HG03097 (cell line): Measurements from ENCODE around the gene CST11.
A peak's percentile ranks its signal among the peaks of the same experiment; 100 is the strongest.

Experiments
- ATAC-seq: cut with Tn5 transposase; IDR thresholded peaks from one replicate; pipeline ENCODE4 v1.9.1; 2021; ENCODE audit not compliant: unreplicated experiment, low FRiP score

Gene CST11

DNA sequence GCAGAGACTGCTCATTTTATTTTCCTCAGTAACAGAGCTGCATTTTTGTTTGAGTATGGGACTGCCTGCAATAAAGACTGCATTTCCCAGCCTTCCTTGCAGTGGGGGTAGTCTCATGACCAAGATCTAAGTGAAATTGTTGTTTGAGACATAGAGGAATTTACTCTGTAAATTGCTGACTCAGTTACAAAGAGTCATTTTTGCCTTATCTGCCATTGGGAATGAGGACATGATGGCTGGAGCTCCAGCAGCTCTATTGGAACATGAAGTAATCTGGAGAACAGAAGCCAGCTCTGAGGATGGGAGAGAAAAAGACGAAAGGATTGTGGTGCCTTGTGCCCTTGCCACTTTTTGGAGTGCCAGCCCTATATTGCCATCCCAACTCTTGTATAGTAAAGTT, 2.1 kb upstream of the CST11 start:
- no peak for ATAC-seq

DNA sequence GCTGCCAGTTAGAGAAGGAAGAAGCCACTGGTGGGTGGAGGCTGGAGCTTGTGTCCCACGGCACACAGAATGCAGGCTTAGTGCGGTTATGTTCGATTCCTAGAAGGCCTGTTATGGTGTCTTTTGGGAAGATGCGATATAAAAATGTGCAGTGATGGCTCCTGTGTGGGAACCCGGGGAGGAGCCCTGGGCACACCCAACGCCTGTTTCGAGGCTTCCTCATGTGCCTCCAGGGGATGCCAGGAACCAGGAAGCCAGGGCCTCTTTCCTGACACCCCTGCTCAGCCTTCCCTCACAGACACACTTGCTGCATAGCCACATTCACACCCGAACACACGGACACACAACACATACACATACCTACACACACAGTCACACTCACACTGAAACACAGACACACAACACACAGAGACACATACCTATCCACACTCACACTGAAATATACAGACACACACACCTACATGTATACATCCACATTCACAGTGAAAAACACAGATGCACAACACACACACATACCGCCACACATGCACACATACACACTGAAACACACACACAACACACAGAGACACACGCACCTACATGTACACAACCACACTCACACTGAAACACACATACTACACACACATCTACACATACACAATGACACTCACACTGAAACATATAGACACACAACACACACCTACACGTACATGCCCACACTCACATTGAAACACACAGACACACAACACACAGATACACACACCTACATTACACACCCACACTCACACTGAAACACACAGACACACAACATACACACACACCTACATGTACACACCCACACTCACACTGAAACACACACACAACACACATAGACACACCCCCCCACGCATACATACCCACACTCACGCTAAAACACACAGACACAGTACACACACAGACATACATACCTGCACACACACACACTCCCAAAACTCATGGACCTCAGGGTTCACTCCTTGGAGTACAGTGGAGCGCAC, 1.2 kb upstream of the CST11 start:
- ATAC-seq, result no peak

DNA sequence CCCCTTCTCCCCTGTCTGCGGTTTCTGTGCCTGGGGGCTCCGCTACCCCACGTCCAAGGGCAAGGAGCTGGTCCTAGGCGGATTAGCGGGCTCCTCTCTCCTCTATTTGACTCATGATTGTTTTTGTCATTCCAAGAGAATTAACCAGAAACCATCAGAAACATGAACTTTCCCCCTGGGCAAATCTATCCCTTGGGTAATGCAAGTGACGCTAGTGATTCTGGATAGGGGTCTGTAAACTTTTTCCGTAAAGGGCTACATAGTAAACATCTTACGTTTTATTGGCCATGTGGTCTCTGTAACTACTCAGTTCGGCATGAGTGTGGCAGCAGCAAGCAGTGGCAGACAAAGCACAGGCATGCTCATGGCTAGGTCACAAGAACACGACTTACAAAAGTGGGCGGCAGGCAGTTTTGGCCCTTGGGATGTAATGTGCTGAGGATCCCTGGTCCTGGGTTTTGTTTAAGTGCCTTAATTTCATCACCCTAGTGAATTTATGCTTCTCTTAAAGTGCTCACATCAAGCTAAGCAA, 654 bp downstream of the CST11 start:
- no peak for ATAC-seq

DNA sequence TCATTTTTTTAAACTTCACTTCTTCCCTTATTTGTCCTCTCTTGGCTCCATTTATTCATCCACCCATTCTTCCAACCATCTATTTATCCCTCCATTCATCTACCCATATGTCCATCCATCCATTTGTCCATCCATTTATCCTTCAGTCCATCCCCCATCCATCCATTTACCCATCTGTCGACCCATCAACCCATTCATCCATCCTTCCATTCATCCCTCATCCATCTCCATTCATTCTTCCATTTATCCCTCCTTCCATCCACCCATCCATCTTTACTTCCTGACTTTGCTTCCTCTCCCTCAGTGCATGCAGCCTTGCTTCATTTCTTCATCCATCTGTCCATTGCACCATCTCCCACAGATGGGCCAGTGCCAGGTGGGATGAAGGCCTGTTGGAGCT, 1.8 kb downstream of the CST11 start:
- no peak for ATAC-seq

DNA sequence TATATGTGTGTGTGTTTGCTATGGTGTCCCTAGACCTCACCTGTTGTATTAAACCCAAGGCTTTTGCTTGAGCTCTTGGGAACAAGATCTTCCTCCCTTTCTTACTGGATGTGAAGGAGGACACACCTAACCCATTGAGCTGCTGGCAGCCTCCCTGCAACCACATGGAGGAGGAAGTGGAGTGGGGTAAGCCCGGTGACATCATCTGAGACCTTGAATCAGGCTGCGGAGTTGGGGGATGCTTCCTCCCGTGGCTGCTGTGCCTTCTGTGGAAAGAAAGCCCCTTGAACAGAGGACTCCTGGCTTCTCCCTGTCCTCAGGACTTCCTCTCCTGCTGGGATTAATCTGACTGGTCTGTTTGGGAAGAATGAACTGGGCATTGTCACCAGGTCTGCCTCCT, 3.3 kb downstream of the CST11 start:
- no peak for ATAC-seq

DNA sequence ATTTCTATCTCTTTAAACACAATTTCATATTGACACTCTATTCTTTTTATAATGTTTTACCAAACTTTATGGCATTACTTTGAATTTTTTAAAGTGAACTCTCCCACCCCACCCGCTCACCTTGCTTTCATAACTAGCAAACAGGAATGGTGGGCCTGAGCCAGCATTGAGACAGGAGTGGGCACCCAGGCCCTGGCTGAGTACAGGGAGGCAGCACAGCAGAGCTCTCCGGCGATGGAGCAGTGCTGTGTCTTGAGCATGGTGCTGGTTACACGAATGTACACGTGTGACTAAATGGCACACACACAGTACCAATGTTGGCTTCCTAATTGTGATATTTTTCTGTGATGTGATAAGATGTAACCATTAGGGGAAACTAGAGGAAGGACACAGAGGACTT, 4.5 kb downstream of the CST11 start:
- ATAC-seq, result no peak

DNA sequence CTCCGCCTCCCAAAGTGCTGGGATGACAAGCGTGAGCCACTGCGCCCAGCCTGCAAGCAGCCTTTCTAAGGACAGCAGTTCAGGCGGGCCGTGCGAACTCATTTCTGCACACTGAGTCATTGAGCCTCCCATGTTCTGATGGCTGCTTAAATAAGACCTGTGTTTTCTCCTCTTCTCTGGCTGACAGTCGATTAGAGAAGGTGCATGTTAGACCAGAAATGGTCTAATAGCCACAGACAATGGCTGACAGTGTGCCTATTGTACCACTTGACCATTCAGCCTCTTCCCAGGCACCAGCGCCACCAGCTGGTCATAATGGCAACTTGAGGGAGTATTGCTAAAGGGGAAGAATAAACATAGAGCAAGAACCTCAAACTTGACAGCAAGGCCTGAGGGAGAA, 6.2 kb downstream of the CST11 start:
- no peak for ATAC-seq

DNA sequence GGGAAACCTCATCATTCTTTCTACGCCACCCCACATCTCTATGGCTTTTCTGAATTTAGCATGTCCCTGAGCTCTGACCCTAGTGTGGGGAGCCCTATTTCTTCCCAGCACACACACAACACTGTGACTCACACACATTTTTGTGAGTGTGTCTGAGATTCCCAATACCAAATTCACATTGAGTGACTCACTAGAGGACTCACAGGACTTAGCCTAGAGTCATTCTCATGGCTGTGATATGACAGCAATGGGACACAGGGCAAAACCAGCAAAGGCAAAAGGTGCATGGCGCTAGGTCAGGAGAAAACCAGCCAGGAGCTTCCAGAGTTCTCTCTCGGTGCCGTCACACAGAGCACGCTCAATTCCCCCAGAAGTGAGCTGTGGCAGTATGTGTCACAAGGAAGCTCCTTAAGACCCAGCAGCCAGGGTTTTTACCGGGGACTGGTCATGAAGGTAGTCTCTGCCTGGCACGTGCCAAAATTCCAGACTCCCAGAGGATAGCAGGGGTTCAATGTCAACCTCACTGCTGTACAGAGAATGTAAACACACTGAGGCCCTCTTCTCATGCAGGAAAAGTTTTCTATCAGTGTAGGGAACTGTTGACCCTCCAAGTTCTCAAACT, 7.0 kb downstream of the CST11 start:
- ATAC-seq, result no peak

DNA sequence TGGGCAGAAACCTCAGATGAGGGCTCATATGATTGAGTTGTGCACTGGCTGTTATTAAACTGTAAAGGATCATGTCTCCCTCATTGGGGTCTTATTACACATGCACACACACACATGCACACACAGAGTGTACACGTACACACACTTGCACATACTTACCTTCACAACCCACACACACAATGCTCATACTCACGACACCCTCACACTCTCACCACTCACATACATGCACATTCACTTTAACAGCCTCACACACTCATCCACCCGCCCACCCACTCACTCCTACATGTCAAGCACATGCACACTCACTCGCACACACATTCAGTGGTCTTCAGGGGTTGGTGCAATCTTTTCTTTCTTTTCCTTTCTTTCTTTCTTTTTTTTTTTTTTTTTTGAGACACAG, 7.8 kb downstream of the CST11 start:
- no peak for ATAC-seq

DNA sequence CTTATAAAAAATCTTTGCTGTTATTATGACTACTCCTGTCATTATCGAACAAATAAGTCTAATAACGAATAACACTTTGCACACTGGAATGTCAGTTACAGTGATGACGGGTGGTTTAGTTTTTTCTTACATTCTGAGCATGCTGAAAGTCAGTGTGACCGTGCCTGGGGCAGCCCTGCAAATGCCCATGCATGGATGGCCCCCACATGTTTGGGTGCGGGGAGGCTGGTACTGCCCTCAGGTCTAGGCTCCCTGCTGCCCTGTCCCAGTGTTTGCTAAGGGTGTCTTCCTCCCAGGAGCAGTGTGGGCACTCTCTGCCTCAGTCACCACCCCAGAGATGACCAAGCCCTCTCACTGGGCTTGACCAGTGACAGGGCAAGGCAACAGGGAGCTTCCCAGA, 10.2 kb downstream of the CST11 start:
- ATAC-seq, result no peak

DNA sequence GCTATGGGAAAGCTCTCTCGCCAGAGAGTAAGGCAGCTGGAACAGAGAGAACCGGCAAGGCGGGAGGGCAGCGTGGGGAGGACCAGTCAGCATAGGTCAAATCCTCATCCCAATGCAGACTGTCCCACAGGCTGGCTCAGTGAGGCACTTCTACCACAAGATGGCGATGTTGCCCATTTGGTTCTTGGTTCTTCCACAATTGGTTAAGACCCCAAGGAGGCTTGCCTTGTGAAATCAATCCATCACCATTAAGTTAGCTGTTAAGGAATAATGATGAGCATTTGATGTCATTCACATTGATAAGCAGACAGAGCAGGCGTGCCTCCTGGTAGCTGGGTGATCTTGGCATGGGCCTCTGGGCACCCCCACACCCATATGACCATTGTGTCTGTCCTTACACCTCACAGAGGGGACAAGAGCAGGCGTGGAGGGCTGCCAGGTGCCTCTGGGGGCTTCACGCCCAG, 10.8 kb downstream of the CST11 start:
- ATAC-seq, result peak; percentile 68

DNA sequence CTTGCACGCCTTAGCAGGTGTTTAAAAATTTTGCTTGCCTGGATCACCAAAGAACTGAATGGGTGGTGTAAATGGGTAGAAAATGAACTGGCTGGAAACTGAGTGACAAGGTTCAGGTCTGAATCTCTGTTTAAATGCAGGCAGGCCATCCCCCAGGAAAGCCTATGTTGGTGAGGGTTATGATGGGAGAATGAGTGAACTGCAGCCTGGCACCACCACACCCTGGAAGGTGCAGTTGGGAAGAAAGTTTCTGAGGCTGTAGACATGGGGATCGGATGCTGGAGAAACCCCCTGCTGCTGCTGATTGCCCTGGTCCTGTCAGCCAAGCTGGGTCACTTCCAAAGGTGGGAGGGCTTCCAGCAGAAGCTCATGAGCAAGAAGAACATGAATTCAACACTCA, 12.7 kb downstream of the CST11 start:
- no peak for ATAC-seq

DNA sequence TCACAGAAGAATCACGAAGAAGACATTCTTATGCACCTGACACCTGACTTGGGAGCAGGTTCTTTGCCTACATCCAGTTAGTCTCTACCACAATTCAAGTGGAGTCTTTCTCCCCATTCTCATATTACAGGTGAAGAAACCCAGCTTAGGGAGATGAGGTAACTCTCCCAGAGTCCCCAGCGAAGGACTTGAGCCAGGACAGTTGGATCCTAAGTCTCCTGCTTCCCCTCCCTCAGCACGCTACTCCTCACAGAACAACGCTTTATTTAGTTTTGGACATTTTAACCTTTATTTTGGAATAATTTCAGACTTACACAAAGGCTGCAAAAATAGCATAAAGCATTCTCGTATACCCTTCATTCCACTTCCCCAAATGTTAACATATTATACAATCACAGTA, 14.0 kb downstream of the CST11 start:
- ATAC-seq, result no peak

DNA sequence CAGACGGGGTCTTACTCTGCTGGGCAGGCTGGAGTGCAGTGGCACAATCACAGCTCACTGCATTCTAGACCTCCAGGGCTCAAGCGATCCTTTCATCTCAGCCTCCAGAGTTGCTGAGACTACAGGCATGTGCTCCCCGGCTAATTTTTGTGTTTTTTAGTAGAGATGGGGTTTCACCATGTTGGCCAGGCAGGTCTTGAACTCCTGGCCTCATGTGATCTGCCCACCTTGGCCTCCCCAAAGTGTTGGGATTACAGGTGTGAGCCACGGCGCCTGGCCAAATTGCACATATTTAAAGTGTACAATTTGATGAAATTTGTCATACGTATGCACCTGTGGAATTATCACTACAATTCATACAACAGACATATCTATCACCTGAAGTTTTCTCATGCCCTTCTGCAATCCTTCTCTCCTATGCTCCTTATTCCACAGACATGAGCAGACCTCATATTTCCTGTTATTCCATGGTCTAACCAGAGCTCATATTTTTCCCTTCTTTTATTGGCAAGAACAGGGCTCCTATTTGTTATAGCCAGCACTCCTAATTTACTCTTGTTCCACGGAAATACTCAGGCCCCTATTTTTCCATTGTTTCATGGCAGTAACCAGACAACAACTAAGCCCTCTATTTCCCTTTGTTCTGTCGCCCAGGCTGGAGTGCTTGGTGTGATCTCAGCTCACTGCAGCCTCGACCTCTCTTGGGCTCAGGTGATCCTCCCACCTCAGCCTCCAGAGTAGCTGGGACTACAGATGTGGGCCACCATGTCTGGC, 15.4 kb downstream of the CST11 start:
- no peak for ATAC-seq

DNA sequence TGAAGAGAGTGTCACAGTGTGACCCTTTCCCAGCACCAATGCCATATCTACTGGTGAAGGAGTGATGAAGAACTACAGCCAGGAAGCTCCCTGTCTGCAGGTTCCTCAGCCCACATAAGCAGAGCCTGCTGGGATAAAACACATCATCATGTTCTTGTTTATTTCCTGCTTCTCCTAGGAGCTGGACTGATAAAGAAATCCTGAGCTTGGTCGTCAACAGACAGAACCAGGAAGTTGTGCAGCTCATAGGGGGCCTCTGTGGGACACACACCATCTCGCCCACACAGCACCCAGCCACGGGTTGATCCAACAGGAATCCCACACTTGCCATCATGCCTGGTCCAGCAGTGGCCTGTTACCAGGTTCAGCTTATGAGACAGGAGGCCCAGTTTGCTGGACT, 16.0 kb downstream of the CST11 start:
- no peak for ATAC-seq

DNA sequence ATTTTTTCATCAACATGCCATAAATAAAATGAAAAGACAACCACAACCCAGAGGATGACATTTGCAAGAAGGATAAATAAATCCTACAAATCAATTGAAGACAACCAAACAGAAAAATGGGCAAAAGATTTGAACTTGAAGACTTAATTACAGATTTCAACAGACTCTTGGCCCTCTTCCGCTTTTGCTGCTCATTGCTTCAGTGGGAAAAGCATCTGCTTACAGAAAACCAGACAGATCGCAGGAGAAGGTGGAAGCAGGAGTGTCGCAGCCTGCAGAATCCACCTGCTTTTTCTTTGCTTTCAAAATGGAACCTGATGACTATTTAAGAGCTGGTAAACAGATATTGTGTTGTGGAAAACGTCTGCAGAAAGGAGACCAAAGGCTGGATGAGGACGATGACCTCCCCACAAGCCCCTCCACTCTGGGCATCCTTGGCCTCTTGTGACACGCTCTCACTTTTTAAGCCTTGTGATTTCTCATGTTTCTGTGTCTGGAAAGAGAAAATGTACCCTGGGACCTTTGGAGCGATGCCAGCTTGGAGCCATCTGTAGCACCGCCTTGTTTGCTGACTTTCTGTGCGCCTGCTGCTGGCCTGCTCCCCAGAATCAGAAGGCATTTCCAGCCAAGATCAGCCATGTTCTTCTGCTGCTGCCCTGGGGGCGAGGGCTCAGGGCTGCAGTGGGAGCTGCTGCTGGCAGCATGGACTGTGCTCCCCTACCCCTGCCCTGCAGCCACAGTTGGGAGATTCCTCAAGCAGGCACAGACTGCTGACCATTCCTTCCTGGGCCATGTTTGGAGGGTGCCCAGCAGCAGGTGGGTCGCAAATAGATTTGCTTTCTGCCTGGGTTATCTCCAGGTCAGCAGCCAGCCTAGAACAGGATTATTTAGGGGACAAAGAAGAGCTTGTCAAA, 16.8 kb downstream of the CST11 start:
- ATAC-seq, result no peak

DNA sequence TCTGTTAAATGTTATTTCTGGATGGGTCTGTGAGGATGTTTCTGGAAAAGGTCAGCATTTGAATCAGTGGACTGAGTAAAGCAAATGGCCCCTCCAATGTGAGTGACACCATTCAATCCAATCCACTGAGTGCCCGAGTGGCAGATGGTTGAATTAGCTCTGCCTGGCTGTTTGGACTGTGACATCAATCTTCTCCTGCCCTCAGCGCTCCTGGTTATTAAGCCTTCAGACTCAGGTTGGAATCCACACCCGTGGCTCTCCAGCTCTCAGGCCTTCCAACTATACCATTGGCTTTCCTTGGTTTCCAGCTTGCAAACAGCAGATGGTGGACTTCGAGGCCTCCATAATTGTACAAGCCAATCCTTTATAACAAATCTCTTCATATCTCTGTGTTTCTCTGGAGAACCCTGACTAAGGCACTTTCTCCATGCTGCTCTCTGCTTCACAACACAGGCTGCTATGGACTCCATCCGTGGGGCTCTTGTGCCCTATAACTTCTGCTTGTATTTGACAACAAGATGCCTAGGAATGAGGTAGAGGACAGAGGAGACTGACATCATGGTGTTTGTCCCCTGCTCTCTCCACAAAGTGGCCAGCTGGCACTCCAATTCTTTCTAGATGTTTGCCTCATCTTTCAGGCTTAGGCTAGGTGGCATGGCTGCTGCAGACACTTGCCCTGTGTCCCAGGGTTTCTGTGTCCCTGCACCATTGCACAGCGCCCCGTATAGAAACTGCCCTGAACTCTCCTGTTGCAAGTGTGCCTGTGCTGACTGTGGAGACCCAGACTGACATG, 18.0 kb downstream of the CST11 start:
- ATAC-seq, result no peak

DNA sequence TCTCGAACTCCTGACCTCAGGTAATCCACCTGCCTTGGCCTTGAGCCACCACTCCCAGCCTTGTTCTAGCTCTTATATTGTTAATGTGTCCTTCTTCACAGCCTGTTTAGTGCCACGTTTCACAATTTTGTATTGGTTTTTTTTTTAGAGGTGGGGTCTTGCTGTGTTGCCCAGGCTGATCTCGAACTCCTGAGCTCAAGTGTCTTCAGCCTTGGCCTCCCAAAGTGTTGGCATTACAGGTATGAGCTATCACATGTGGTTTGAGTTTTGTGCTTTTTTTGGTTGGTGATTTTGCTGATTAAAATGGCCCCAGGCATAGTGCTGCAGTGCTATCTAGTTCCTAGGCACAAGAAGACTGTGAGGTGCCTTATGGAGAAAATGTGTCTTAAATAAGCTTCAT, 19.0 kb downstream of the CST11 start:
- ATAC-seq, result no peak

DNA sequence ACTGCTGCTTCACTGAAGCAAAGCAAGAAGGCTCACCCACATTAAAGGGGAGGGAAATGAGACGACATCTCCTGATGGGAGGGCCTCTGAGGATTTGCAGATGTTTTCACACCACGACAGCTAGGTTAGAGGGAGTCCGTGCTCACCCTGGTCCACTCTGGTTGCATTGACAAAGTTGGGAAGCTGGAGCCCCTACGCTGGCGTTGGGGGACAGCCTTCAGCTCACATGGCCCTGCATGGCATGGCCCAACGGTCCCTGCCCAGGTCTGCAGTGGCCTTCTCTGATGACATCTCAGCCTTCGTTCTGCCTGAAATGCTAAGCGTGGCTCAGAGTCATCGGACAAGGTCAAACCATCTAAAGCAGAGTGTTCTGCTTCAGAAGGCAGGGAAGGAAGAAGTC, 27.5 kb downstream of the CST11 start:
- ATAC-seq, result no peak
